Muscle of arm (tissue), 12 donors: ENCODE results near the gene SERTAD4. TPM values are rescaled to one million over a fixed set of nuclear protein-coding genes. Genes with fewer than 3 reads are reported as not detected.

Experiments
- polyA plus RNA-seq, 12 donors: library from polyadenylated mRNA; unstranded; fragments of 120-200 nt; gene quantifications; one replicate each; pipeline ENCODE4 v1.2.1, GENCODE V29; 2013; ENCODE audit not compliant: insufficient read length in 12 of 12

The SERTAD4 gene
- polyA plus RNA-seq, 12 donors: 5.8 to 21.4 (median 6.9) TPM; not detected in 1

Other genes starting within 250 kb of the SERTAD4 start
- gene HHAT, start 96.1 kb downstream of the SERTAD4 start, polyA plus RNA-seq: 1 to 10 TPM in 11 of 12 donors, not detected in 1; 3.7 to 6.0 (median 5.2) TPM